Liver (tissue), 3 donors: ENCODE data around the gene AXIN1.

Experiments used
- ATF3 ChIP-seq: IDR thresholded peaks from 2 replicates; pipeline ENCODE4 v1.6.1; 2016; ENCODE audit warnings: antibody characterized with exemption
- CTCF ChIP-seq: fragments of 150-350 bp; IDR thresholded peaks from 2 replicates; pipeline ENCODE4 v1.5.1; 2017; ENCODE audit warnings: improper control_type of control experiment, low read depth, low read length; ENCODE audit not compliant: missing input control
- HNF4A ChIP-seq, 2 donors: conservative IDR thresholded peaks; 2 replicates each; pipeline ENCODE4 v1.6.1; 2016; ENCODE audit warnings: antibody characterized with exemption in 2 of 2, mild to moderate bottlenecking in 2 of 2
- HNF4G ChIP-seq: IDR thresholded peaks from 2 replicates; pipeline ENCODE4 v1.6.1; 2016; ENCODE audit warnings: antibody characterized with exemption
- RAD21 ChIP-seq, 2 donors: IDR thresholded peaks; 2 replicates each; pipeline ENCODE4 v1.6.1; 2016; ENCODE audit warnings: antibody characterized with exemption in 2 of 2, mild to moderate bottlenecking in 2 of 2
- RXRA ChIP-seq, 2 donors: IDR thresholded peaks; 2 replicates each; pipeline ENCODE4 v1.6.1; 2017 to 2018; ENCODE audit warnings: antibody characterized with exemption in 2 of 2, mild to moderate bottlenecking in 1 of 2
- TAF1 ChIP-seq: conservative IDR thresholded peaks from 2 replicates; pipeline ENCODE4 v1.6.1; 2016; ENCODE audit warnings: antibody characterized with exemption, mild to moderate bottlenecking
- YY1 ChIP-seq: IDR thresholded peaks from 2 replicates; pipeline ENCODE4 v1.6.1; 2016; ENCODE audit warnings: antibody characterized with exemption, mild to moderate bottlenecking
- ZBTB33 ChIP-seq: IDR thresholded peaks from 2 replicates; pipeline ENCODE4 v1.6.1; 2016; ENCODE audit warnings: antibody characterized with exemption
- TF ChIP-seq, protein P1 (sequence below): IDR thresholded peaks from 2 replicates; pipeline ENCODE4 v1.6.1; 2016; ENCODE audit warnings: antibody characterized with exemption, mild to moderate bottlenecking
- TF ChIP-seq, protein P2 (sequence below): IDR thresholded peaks from 2 replicates; pipeline ENCODE4 v1.6.1; 2016; ENCODE audit warnings: antibody characterized with exemption
- donor health status: healthy.
- donor health status: healthy.

DNA sequence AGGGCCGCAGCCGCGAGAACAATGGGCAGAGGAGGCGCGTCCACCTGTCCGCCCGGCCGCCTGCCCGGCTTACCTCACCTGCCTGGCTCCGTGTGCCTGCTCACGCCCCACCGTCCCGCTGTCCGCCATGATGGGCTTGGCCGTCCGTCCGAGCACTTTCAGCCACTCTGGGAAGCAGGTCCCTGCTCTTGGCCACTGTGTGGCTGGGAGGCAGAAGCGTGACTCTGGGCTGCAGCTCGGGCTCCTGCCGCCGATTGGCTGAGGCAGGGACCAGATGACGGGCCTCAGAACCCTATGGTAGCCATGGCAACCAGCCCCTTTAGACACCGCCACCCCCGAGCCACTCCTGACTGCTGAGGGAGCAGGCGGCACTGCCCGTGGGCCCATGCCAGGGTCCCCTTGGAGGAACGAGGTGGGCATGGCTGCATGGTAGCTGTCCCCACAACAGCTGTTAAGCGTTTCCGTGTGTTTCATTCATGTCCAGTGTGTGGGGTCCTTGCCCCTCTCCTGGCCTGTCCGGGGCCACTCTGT lies 8.9 kb upstream of the AXIN1 start:
- TF ChIP-seq, protein P1, sequence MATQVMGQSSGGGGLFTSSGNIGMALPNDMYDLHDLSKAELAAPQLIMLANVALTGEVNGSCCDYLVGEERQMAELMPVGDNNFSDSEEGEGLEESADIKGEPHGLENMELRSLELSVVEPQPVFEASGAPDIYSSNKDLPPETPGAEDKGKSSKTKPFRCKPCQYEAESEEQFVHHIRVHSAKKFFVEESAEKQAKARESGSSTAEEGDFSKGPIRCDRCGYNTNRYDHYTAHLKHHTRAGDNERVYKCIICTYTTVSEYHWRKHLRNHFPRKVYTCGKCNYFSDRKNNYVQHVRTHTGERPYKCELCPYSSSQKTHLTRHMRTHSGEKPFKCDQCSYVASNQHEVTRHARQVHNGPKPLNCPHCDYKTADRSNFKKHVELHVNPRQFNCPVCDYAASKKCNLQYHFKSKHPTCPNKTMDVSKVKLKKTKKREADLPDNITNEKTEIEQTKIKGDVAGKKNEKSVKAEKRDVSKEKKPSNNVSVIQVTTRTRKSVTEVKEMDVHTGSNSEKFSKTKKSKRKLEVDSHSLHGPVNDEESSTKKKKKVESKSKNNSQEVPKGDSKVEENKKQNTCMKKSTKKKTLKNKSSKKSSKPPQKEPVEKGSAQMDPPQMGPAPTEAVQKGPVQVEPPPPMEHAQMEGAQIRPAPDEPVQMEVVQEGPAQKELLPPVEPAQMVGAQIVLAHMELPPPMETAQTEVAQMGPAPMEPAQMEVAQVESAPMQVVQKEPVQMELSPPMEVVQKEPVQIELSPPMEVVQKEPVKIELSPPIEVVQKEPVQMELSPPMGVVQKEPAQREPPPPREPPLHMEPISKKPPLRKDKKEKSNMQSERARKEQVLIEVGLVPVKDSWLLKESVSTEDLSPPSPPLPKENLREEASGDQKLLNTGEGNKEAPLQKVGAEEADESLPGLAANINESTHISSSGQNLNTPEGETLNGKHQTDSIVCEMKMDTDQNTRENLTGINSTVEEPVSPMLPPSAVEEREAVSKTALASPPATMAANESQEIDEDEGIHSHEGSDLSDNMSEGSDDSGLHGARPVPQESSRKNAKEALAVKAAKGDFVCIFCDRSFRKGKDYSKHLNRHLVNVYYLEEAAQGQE = no peak
- no peak for TF ChIP-seq YY1
- no peak for TF ChIP-seq CTCF
- no peak for TF ChIP-seq ATF3
- TF ChIP-seq, protein P2, sequence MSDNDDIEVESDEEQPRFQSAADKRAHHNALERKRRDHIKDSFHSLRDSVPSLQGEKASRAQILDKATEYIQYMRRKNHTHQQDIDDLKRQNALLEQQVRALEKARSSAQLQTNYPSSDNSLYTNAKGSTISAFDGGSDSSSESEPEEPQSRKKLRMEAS = no peak
- TF ChIP-seq RXRA (IDR thresholded peaks at IDR 0.05) = no peak
- TF ChIP-seq RAD21 (IDR thresholded peaks at IDR 0.05) = no peak
- TF ChIP-seq TAF1 = no peak
- TF ChIP-seq ZBTB33 = no peak
- no peak for TF ChIP-seq HNF4A (conservative IDR thresholded peaks at IDR 0.05)
- TF ChIP-seq HNF4G = no peak
